Pulmonary artery endothelial cell (primary cell): Measurements from ENCODE around the gene CAMK2D. TPM values are rescaled to one million over a fixed set of nuclear protein-coding genes. Genes with fewer than 3 reads are reported as not detected.

ENCODE experiments used
- DNase-seq: peaks from one replicate; pipeline ENCODE4 v3.0.0-alpha.2; 2011; ENCODE audit warnings: low read depth, low spot score
- total RNA-seq: library from RNA; depleted of rRNA; stranded (reverse); fragments of >200 nt; gene quantifications from 2 replicates; pipeline ENCODE4 v1.2.3, GENCODE V29; 2014

CAMK2D gene
- total RNA-seq, 1 donor from 2014 or later, result 38.1 TPM

GRCh38 chr4:113404167-113404571 lies 357.4 kb downstream of the CAMK2D start:
- no peak for DNase-seq

Other genes with a start within 250 kb of the CAMK2D start
- gene ARSJ, start 217.9 kb upstream of the CAMK2D start, total RNA-seq, result 77.4 and 93.5 TPM in 2 replicates